NCI-H2081 treated with DMSO at 0.1 percent for 48 hours (cell line): ENCODE results near the gene ACAD11.
"Not testable (repeated sequence)": the region's sequence is repeated elsewhere in the genome, so short reads cannot be mapped to it uniquely, and the experiment has no call there.

Source experiments
- DNase-seq: peaks from one replicate; lab custom pipeline; 2025; lab: John Stamatoyannopoulos, UW

ACAD11 gene

GRCh38 chr3:132605374-132605792 is 54.2 kb downstream of the ACAD11 start:
- no peak for DNase-seq

GRCh38 chr3:132600614-132601013 is 59.0 kb downstream of the ACAD11 start:
- not testable (repeated sequence) for DNase-seq

GRCh38 chr3:132598181-132598580 is 61.4 kb downstream of the ACAD11 start:
- no peak for DNase-seq

- DNase-seq, result no peak
These were observed 61.9 kb downstream of the ACAD11 start for GRCh38 chr3:132597660-132598059.

- DNase-seq, result no peak
These were observed 62.7 kb downstream of the ACAD11 start, which contains the start of gene ACKR4 for GRCh38 chr3:132596816-132597433. ACKR4 (plus strand) TSS chr3:132597270; CDS start chr3:132600398, 3,128 bp downstream.

- DNase-seq, result no peak
These were observed 63.3 kb downstream of the ACAD11 start for GRCh38 chr3:132596326-132596725.

GRCh38 chr3:132595014-132595413 is 64.6 kb downstream of the ACAD11 start:
- DNase-seq, result no peak

- no peak for DNase-seq
These were observed 65.1 kb downstream of the ACAD11 start for GRCh38 chr3:132594498-132594897.

- DNase-seq, result no peak
These were observed 65.7 kb downstream of the ACAD11 start for GRCh38 chr3:132593947-132594323.

- no peak for DNase-seq
These were observed 66.2 kb downstream of the ACAD11 start for GRCh38 chr3:132593241-132593946.

GRCh38 chr3:132592216-132592615 is 67.4 kb downstream of the ACAD11 start:
- DNase-seq, result no peak

GRCh38 chr3:132587401-132587800 is 72.2 kb downstream of the ACAD11 start:
- DNase-seq, result no peak

GRCh38 chr3:132573797-132574211 is 85.8 kb downstream of the ACAD11 start:
- DNase-seq, result no peak

GRCh38 chr3:132570016-132570415 is 89.6 kb downstream of the ACAD11 start:
- DNase-seq, result no peak

GRCh38 chr3:132569580-132569979 is 90.0 kb downstream of the ACAD11 start:
- no peak for DNase-seq

- no peak for DNase-seq
These were observed 90.5 kb downstream of the ACAD11 start for GRCh38 chr3:132569153-132569552.

- DNase-seq, result no peak
These were observed 91.2 kb downstream of the ACAD11 start for GRCh38 chr3:132568422-132568821.

- DNase-seq, result no peak
These were observed 95.5 kb downstream of the ACAD11 start for GRCh38 chr3:132564070-132564465.

- DNase-seq, result no peak
These were observed 96.1 kb downstream of the ACAD11 start for GRCh38 chr3:132563420-132564069.

- no peak for DNase-seq
These were observed 98.6 kb downstream of the ACAD11 start for GRCh38 chr3:132561003-132561402.

- no peak for DNase-seq
These were observed 103.0 kb downstream of the ACAD11 start for GRCh38 chr3:132556508-132557159.

GRCh38 chr3:132556036-132556386 is 103.6 kb downstream of the ACAD11 start:
- not testable (repeated sequence) for DNase-seq
